T-helper 1 cell (primary cell): ENCODE measurements around the gene DKC1.
"Not testable (repeated sequence)": the region's sequence is repeated elsewhere in the genome, so short reads cannot be mapped to it uniquely, and the experiment has no call there.

ENCODE experiments used
- DNase-seq, 5 donors: peaks; one replicate each; pipeline ENCODE4 v3.0.0-alpha.2; 2012 to 2020

DKC1 gene

DNA sequence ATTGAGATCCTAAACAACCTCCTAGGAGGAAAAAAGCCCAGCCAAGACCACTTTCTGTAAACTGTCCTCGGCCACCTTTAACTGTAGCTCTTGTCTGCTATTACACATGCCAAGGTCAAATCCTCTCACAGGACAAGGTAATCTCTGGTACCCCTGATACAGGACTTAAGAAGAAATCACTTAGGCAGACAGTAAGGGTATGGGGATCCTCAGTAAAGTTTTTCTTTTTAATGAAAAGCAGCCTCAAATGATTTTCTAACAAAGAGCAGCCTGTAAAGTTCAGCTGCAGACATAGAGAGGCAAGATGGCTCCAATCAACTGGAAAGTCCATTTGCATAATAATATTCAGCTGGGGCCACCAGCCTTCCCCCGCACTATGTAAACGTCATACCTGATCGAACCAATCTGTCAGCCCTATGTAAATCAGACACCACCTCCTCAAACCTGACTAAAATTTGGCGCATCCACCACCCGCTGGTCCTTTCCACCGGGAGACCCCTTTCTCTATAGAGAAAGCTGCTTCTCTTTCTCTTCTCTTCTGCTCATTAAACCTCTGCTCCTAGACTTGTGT lies 57.2 kb downstream of the DKC1 start:
- DNase-seq: no peak

DNA sequence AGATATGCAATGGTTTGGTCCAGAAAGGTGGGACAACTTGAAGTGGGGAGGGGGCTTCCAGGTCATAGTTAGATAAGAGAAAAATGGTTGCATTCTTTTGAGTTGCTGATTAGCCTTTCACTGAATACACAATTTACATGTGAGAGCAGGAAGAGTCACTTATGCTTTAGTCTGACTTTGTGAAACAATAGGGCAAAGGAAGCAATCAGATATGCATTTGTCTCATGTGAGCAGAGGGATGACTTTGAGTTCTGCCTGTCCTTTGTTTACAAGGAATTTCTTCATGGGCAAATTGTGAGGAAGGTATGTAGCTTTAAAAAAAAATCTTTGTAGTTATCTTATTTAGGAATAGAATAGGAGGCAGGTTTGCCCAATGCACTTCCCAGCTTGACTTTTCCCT lies 58.9 kb downstream of the DKC1 start:
- no peak for DNase-seq

DNA sequence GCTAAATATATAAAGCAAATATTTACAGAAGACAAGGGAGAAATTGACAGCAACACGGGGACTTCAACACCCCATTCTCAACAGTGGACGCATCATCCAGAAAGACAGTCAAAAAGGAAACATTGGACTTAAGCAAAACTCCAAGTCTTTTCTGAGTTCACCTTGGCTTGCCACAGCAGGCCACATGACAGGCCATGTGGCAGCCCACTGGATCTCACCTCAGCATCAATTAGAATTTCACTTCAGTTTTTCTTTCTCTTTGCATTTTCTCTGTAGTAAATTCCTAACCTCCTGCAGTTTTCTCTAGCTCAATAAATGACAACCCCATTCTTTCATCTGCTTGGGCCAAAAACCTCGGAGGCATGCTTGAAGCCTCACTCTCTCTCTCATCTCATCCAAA lies 59.4 kb downstream of the DKC1 start:
- DNase-seq: no peak

- no peak for DNase-seq
Observed at GRCh38 chrX:154824638-154825037, 62.0 kb downstream of the DKC1 start.

DNA sequence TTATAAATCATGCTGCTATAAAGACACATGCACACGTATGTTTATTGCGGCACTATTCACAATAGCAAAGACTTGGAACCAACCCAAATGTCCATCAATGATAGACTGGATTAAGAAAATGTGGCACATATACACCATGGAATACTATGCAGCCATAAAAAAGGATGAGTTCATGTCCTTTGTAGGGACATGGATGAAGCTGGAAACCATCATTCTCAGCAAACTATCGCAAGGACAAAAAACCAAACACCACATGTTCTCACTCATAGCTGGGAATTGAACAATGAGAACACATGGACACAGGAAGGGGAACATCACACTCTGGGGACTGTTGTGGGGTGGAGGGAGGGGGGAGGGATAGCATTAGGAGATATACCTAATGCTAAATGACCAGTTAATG lies 62.9 kb downstream of the DKC1 start:
- DNase-seq: not testable (repeated sequence)
